Stimulated activated CD4-positive, alpha-beta T cell treated with anti-CD3 and anti-CD28 coated beads, Interleukin-4, amount 100 ng/mL, for 24 hours (primary cell): ENCODE results near the gene MYBPH.

Experiments used
- DNase-seq: peaks from one replicate; pipeline ENCODE4 v3.0.0-alpha.2; 2020

The MYBPH gene

GRCh38 chr1:203199816-203200571, 24.4 kb upstream of the MYBPH start:
- DNase-seq = no peak

- DNase-seq = no peak
Observed at GRCh38 chr1:203199481-203199815, 23.8 kb upstream of the MYBPH start.

GRCh38 chr1:203199002-203199401, 23.4 kb upstream of the MYBPH start:
- no peak for DNase-seq

- DNase-seq = no peak
Observed at GRCh38 chr1:203197625-203198024, 22.0 kb upstream of the MYBPH start.

- no peak for DNase-seq
Observed at GRCh38 chr1:203196371-203196770, 20.7 kb upstream of the MYBPH start.

GRCh38 chr1:203190949-203191348, 15.3 kb upstream of the MYBPH start:
- no peak for DNase-seq

GRCh38 chr1:203189951-203190352, 14.3 kb upstream of the MYBPH start:
- no peak for DNase-seq

- DNase-seq = no peak
Observed at GRCh38 chr1:203188686-203189232, 13.1 kb upstream of the MYBPH start.

- no peak for DNase-seq
Observed at GRCh38 chr1:203187689-203188264, 12.2 kb upstream of the MYBPH start.

- no peak for DNase-seq
Observed at GRCh38 chr1:203187304-203187685, 11.7 kb upstream of the MYBPH start.

- no peak for DNase-seq
Observed at GRCh38 chr1:203186446-203187303, 11.0 kb upstream of the MYBPH start, which contains the start of gene CHI3L1. TSS of gene CHI3L1 (minus strand) at chr1:203186704. CDS start at chr1:203186623, 81 bp downstream.

- DNase-seq = no peak
Observed at GRCh38 chr1:203186091-203186445, 10.4 kb upstream of the MYBPH start.

- no peak for DNase-seq
Observed at GRCh38 chr1:203185585-203185984, 10.0 kb upstream of the MYBPH start.

- DNase-seq = no peak
Observed at GRCh38 chr1:203185061-203185461, 9.4 kb upstream of the MYBPH start.

- no peak for DNase-seq
Observed at GRCh38 chr1:203184467-203184866, 8.8 kb upstream of the MYBPH start.

- no peak for DNase-seq
Observed at GRCh38 chr1:203183828-203184227, 8.2 kb upstream of the MYBPH start.

GRCh38 chr1:203182387-203182953, 6.8 kb upstream of the MYBPH start:
- no peak for DNase-seq

- no peak for DNase-seq
Observed at GRCh38 chr1:203181586-203182386, 6.2 kb upstream of the MYBPH start.

- DNase-seq = no peak
Observed at GRCh38 chr1:203180611-203181330, 5.1 kb upstream of the MYBPH start.

- DNase-seq = no peak
Observed at GRCh38 chr1:203179667-203180005, 4.0 kb upstream of the MYBPH start.

- DNase-seq = no peak
Observed at GRCh38 chr1:203178821-203179666, 3.4 kb upstream of the MYBPH start.
